ENCODE measurements around the gene KCNH4. TPM values are rescaled to one million over a fixed set of nuclear protein-coding genes. Genes with fewer than 3 reads are reported as not detected.
"Not testable (repeated sequence)": the region's sequence is repeated elsewhere in the genome, so short reads cannot be mapped to it uniquely, and the experiment has no call there.

Gene KCNH4
- not detected in 2 replicates for total RNA-seq (2014; rRNA removed; shearing (Covaris generic); ENCODE audit: low replicate concordance)

GRCh38 chr17:42180922-42181850 is at the start of gene KCNH4:
Gene KCNH4, minus strand, starts transcription at chr17:42181142. Its CDS starts 197 bp downstream, at chr17:42180945.
- DNase-seq (ENCODE audit: low read depth) = peak; percentile 64

DNA sequence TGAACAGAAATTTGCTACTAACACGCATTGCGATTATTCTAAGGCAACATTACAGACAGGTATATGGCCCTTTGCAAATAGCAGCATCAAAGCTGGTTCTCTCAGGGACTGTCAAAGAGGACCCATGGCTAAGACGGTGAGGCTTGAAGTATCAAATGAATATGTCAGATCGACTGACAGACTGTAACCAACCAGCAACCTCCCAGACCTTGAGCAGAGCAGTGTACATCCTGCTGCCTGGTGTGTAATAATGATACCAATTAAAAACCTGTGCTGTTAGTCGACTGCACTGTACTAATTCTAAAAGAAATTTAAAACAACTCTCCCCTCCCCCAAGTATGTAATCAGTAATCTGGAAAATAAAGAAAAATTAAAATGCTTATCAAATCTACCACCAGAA is 49.3 kb upstream of the KCNH4 start:
- no peak for DNase-seq (ENCODE audit: low read depth)
- in situ Hi-C loops (cut with HindIII; ENCODE audit: low pct_unique_long_range_greater_than_20kb, low sequenced_read_pairs) = no loop called here

More at GRCh38 chr17:42180922-42181850, at the start of gene KCNH4:
- in situ Hi-C loops (cut with HindIII; ENCODE audit: low pct_unique_long_range_greater_than_20kb, low sequenced_read_pairs) = no loop called here

DNA sequence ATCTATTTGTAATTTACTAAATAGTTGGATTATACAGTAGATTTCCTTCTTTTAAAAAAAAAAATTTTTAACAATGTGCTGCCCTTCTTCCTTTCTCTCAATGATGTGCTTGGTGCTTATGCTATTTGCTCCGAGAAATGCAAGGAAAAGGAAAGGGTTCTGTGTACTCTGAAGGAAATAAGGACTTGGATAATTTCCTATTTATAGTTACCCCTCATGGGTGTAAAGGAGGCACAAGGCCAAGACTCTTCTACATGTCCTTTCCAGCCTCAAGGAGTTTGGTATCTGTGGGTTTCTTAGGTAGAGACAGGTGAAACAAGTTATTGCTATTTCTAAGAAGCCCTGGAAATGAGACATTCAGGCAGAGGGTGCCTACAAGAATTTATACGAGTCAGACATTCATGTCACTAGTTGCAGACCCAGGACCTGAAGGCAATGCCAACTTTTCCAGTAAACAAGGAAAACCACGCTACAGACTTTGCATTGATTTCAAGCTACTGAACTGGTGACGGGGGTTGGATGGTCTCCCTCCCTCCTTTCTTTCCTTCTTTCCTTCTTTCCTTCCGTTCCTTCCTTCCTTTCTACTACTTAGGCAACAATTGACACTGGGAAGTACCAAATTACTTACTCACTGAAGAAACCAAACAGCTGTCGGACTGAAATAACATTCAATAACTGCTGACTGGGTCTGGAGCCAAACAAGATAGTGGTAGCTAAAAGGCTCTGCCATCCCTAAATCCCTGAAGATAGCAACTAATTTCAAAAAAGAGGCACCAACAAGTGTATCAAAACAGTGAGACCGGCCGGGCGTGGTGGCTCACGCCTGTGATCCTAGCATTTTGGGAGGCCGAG is 47.1 kb upstream of the KCNH4 start:
- in situ Hi-C loops (cut with HindIII; ENCODE audit: low pct_unique_long_range_greater_than_20kb, low sequenced_read_pairs) = no loop called here
- DNase-seq (ENCODE audit: low read depth) = no peak

- in situ Hi-C loops (cut with HindIII; ENCODE audit: low pct_unique_long_range_greater_than_20kb, low sequenced_read_pairs) = no loop called here
- no peak for DNase-seq (ENCODE audit: low read depth)
Measured at GRCh38 chr17:42225646-42226045, 44.7 kb upstream of the KCNH4 start.

DNA sequence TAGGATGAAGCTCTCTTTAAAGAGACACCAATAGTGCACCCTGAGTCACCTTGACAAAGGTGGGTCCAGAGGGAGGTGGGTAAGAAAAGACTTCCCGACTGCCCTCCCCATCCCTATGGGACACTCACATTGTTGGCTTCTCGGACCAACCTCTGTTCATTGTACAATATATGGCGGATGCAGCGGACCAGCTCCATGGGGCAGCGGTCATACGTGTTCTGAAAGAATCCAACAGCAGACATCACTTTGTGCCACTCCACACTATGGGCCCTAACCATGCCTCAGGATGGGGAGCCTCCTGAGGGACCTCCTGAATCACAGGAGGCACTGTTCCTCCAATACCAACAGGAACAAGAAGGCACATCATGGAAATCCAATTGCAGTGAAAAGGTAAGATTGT is 43.7 kb upstream of the KCNH4 start:
- in situ Hi-C loops (cut with HindIII; ENCODE audit: low pct_unique_long_range_greater_than_20kb, low sequenced_read_pairs) = no loop called here
- no peak for DNase-seq (ENCODE audit: low read depth)

DNA sequence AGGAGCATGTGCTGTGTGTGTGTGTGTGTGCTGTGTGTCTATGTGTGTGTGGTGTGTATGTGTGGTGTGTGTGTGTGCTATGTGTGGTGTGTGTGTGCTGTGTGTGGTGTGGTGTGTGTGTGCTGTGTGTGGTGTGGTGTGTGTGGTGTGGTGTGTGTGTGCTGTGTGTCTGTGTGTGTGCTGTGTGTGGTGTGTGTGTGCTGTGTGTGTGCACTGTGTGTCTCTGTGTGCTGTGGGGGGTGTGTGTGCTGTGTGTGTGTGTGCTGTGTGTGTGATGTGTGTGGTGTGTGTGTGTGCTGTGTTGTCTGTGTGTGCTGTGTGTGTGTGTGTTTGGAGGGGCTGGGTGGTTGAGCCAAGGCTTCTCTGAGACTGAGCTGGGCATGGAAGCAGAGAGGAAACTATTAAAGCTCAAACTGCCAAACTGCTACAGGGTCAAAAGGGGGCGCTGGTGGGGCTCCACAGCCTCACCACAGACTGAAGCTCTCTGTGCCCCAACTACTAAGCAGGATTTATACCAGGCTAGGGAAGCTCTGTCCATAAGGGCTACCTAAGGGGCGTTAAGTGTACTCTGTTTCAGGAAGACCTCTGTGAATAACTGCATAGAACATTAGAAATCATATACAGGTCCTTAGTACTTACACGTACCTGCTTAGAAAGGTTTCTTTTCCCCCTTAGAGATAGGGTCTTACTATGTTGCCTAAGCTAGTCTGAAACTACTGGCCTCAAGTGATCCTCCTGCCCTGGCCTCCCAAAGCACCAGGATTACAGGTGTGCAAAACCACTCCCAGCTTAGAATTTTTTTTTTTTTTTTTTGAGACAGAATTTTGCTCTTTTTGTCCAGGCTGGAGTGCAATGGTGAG is 41.2 kb upstream of the KCNH4 start:
- in situ Hi-C loops (cut with HindIII; ENCODE audit: low pct_unique_long_range_greater_than_20kb, low sequenced_read_pairs) = no loop called here
- peak; percentile 18 for DNase-seq (ENCODE audit: low read depth)

- DNase-seq (ENCODE audit: low read depth); in situ Hi-C loops (cut with HindIII; ENCODE audit: low pct_unique_long_range_greater_than_20kb, low sequenced_read_pairs): not testable (repeated sequence)
Measured at GRCh38 chr17:42219280-42219679, 38.3 kb upstream of the KCNH4 start.

DNA sequence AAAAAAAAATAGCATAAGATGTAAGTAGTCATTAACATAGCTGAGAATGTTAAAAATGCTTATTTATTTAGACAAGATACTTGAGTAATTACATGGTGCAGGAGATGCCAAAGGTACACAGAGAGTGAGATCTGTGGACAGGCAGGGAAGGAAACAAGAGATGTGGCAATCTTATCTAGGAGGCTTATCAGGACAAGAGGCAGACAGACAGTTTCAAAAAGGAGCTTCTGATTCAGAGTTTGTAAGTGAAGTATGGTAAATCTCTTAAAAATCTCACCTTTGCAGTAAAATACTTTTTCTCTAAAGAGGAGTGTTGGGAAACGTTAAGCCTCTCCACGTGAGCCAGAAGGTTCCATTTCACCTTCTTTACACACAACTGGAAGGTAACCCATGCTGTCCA is 33.2 kb upstream of the KCNH4 start:
- no peak for DNase-seq (ENCODE audit: low read depth)
- in situ Hi-C loops (cut with HindIII; ENCODE audit: low pct_unique_long_range_greater_than_20kb, low sequenced_read_pairs) = no loop called here

GRCh38 chr17:42212382-42212781 is 31.4 kb upstream of the KCNH4 start:
- in situ Hi-C loops (cut with HindIII; ENCODE audit: low pct_unique_long_range_greater_than_20kb, low sequenced_read_pairs) = no loop called here
- DNase-seq (ENCODE audit: low read depth) = no peak

- DNase-seq (ENCODE audit: low read depth); in situ Hi-C loops (cut with HindIII; ENCODE audit: low pct_unique_long_range_greater_than_20kb, low sequenced_read_pairs): not testable (repeated sequence)
Measured at GRCh38 chr17:42211921-42212341, 31.0 kb upstream of the KCNH4 start.

- no peak for DNase-seq (ENCODE audit: low read depth)
Measured at GRCh38 chr17:42210046-42210445, 29.1 kb upstream of the KCNH4 start.

GRCh38 chr17:42206153-42206612 is 25.2 kb upstream of the KCNH4 start:
- not testable (repeated sequence) for DNase-seq (ENCODE audit: low read depth)
- in situ Hi-C loops (cut with HindIII; ENCODE audit: low pct_unique_long_range_greater_than_20kb, low sequenced_read_pairs) = loop anchor here (10.0 kb wide), 1 partner anchor 69 kb away; the partner anchor contains the start of gene STAT5B

More at GRCh38 chr17:42210046-42210445, 29.1 kb upstream of the KCNH4 start:
- in situ Hi-C loops (cut with HindIII; ENCODE audit: low pct_unique_long_range_greater_than_20kb, low sequenced_read_pairs) = no loop called here

DNA sequence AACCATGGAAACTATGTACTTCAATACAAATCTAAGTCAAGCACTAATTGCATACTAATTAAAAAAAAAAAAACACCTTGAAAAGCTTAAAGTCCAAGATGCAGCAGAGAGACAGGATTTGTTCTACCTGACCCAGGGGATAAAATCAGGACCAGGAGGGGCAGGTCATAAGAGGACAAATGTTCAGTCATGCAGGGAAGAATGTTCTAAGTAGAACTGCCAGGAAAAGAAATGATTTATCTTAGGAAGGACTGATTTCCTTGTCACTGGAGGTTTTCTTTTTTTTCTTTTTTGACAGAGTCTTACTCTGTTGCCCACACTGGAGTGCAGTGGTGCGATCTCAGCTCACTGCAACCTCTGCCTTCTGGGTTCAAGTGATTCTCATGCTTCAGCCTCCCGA is 22.4 kb upstream of the KCNH4 start:
- peak; percentile 33 for DNase-seq (ENCODE audit: low read depth)
- in situ Hi-C loops (cut with HindIII; ENCODE audit: low pct_unique_long_range_greater_than_20kb, low sequenced_read_pairs) = loop anchor here (10.0 kb wide), 1 partner anchor 71 kb away; the partner anchor contains the start of gene STAT5B

DNA sequence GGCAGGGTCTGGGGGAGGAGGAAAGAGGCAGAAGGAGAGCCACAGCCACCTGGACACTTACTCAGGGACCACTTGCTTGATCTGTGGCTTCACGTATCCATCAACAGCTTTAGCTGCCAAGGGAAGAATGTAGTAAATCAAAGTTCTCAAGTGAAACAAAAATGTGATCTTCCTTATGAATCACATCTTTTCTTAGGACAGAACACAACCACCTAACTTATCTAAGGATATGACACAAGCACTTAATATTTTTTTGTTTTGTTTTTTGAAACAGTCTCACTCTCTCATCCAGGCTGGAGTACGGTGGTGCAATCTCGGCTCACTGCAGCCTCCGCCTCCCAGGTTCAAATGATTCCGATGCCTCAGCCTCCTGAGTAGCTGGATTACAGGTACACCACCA is 21.8 kb upstream of the KCNH4 start:
- in situ Hi-C loops (cut with HindIII; ENCODE audit: low pct_unique_long_range_greater_than_20kb, low sequenced_read_pairs) = loop anchor here (10.0 kb wide), 1 partner anchor 72 kb away; the partner anchor contains the start of gene STAT5B
- DNase-seq (ENCODE audit: low read depth) = no peak

- no peak for DNase-seq (ENCODE audit: low read depth)
- in situ Hi-C loops (cut with HindIII; ENCODE audit: low pct_unique_long_range_greater_than_20kb, low sequenced_read_pairs) = loop anchor here (10.0 kb wide), 1 partner anchor 73 kb away; the partner anchor contains the start of gene STAT5B
Measured at GRCh38 chr17:42202159-42202558, 21.2 kb upstream of the KCNH4 start.

GRCh38 chr17:42201458-42201772 is 20.5 kb upstream of the KCNH4 start:
- DNase-seq (ENCODE audit: low read depth) = no peak
- in situ Hi-C loops (cut with HindIII; ENCODE audit: low pct_unique_long_range_greater_than_20kb, low sequenced_read_pairs) = loop anchor here (10.0 kb wide), 1 partner anchor 73 kb away; the partner anchor contains the start of gene STAT5B

DNA sequence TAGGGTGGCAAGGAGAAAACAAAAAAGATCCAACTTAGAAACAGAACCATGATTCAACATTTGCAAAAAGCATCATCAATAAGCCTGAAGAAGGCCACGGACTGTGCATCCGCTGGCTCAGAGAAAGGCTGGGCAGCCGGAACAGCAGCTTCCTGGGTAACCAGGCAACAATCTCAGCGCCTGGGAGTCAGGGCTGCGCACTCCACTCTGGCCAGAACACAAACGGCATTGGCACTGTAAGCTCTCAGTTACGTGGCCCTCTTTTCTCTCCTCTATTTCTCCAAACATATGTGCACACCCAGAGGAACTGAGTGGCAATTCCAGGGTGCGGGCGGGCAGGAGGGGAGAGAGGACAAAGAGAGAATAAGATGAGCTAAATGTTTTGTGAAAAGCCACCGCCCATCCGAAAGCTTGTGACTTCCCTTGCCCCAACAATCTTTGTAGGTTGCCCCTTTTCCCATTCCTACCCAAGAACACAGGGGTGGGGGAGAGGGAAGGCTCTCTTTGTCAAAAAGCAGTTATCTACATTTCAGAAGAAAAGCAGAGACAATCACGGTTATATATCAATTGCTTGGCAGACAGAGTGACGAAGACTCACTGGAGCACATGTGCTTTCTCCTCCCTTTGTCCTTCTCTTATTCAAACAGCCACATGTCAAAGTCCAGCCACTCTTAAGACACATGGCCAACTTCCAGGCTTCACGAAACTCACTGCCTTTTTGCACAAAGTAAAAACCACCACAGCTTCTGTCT is 19.9 kb upstream of the KCNH4 start:
- in situ Hi-C loops (cut with HindIII; ENCODE audit: low pct_unique_long_range_greater_than_20kb, low sequenced_read_pairs) = loop anchor here (10.0 kb wide), 1 partner anchor 74 kb away; the partner anchor contains the start of gene STAT5B
- no peak for DNase-seq (ENCODE audit: low read depth)
